Nephron progenitor cell (in vitro differentiated cells): ENCODE data around the gene TBCD.
"Not testable (repeated sequence)": the region's sequence is repeated elsewhere in the genome, so short reads cannot be mapped to it uniquely, and the experiment has no call there.

Experiments
- DNase-seq: peaks from one replicate; pipeline ENCODE4 v3.0.0; 2021
- H3K27ac Mint-ChIP-seq: 2 replicates; pipeline ENCODE4 v1.8.0; 2021; ENCODE audit warnings: mild to moderate bottlenecking, moderate library complexity, mixed read lengths
- H3K27me3 Mint-ChIP-seq: 2 replicates; pipeline ENCODE4 v1.8.0; 2021; ENCODE audit warnings: mild to moderate bottlenecking, low read depth, mixed read lengths; ENCODE audit not compliant: poor library complexity
- H3K36me3 Mint-ChIP-seq: 2 replicates; pipeline ENCODE4 v1.8.0; 2021; ENCODE audit warnings: low read depth, mixed read lengths
- H3K4me1 Mint-ChIP-seq: 2 replicates; pipeline ENCODE4 v1.8.0; 2021; ENCODE audit warnings: mixed read lengths
- H3K4me3 Mint-ChIP-seq: 2 replicates; pipeline ENCODE4 v1.8.0; 2021; ENCODE audit warnings: mild to moderate bottlenecking, moderate library complexity, mixed read lengths
- H3K9me3 Mint-ChIP-seq: 2 replicates; pipeline ENCODE4 v1.8.0; 2021; ENCODE audit warnings: mild to moderate bottlenecking, moderate library complexity, mixed read lengths
- CTCF ChIP-seq: fragments of 200-600 bp; sonication (generic); IDR thresholded peaks from 2 replicates; pipeline ENCODE4 v1.5.0; 2021; ENCODE audit warnings: antibody characterized with exemption

Gene TBCD

GRCh38 chr17:82964851-82965341 lies 213.0 kb downstream of the TBCD start:
- H3K4me1 Mint-ChIP-seq, result peaks cover 20% of the 10 kb centered on the region
- no peak overlapping the region for H3K27ac Mint-ChIP-seq
- TF ChIP-seq CTCF, result no peak
- peaks cover 3% of the 10 kb centered on the region for H3K9me3 Mint-ChIP-seq
- DNase-seq, result no peak
- peaks cover 8% of the 10 kb centered on the region for H3K27me3 Mint-ChIP-seq
- H3K36me3 Mint-ChIP-seq, result peaks cover 6% of the 10 kb centered on the region
- H3K4me3 Mint-ChIP-seq, result no peak overlapping the region

- peaks cover 3% of the 10 kb centered on the region for H3K9me3 Mint-ChIP-seq
These were observed 213.5 kb downstream of the TBCD start for GRCh38 chr17:82965371-82965770.

GRCh38 chr17:82966415-82966814 lies 214.6 kb downstream of the TBCD start:
- Mint-ChIP-seq H3K4me3 (no peak overlapping the region), H3K9me3 (peaks cover 3% of the 10 kb centered on the region), H3K27me3 (peaks cover 8% of the 10 kb centered on the region), H3K4me1 (peaks cover 20% of the 10 kb centered on the region), H3K27ac (no peak overlapping the region), H3K36me3 (peaks cover 6% of the 10 kb centered on the region)
- TF ChIP-seq CTCF, result no peak
- no peak for DNase-seq

More at GRCh38 chr17:82965371-82965770, 213.5 kb downstream of the TBCD start:
- Mint-ChIP-seq H3K27ac (no peak overlapping the region), H3K27me3 (peaks cover 8% of the 10 kb centered on the region), H3K4me1 (peaks cover 20% of the 10 kb centered on the region), H3K4me3 (no peak overlapping the region), H3K36me3 (peaks cover 6% of the 10 kb centered on the region)
- DNase-seq, result no peak
- no peak for TF ChIP-seq CTCF

- Mint-ChIP-seq H3K4me3 (no peak overlapping the region), H3K9me3 (no peaks in the 10 kb centered on the region), H3K27me3 (peaks cover 4% of the 10 kb centered on the region), H3K4me1 (peaks cover 20% of the 10 kb centered on the region), H3K36me3 (peaks cover 6% of the 10 kb centered on the region), H3K27ac (no peak overlapping the region)
- DNase-seq, result no peak
- TF ChIP-seq CTCF, result no peak
These were observed 215.6 kb downstream of the TBCD start for GRCh38 chr17:82967268-82968032.

- H3K27me3 Mint-ChIP-seq, H3K9me3 Mint-ChIP-seq, H3K4me3 Mint-ChIP-seq, H3K36me3 Mint-ChIP-seq, H3K27ac Mint-ChIP-seq, DNase-seq: not testable (repeated sequence)
- peaks cover 18% of the 10 kb centered on the region for H3K4me1 Mint-ChIP-seq
These were observed 216.4 kb downstream of the TBCD start for GRCh38 chr17:82968033-82968841.

GRCh38 chr17:82970067-82970466 lies 218.2 kb downstream of the TBCD start:
- Mint-ChIP-seq H3K9me3 (no peaks in the 10 kb centered on the region), H3K4me1 (peaks cover 20% of the 10 kb centered on the region), H3K36me3 (peaks cover 6% of the 10 kb centered on the region), H3K27me3 (no peaks in the 10 kb centered on the region), H3K27ac (no peak overlapping the region), H3K4me3 (no peak overlapping the region)
- no peak for TF ChIP-seq CTCF
- no peak for DNase-seq
